ENCODE measurements around the gene SLC13A3.

DNA sequence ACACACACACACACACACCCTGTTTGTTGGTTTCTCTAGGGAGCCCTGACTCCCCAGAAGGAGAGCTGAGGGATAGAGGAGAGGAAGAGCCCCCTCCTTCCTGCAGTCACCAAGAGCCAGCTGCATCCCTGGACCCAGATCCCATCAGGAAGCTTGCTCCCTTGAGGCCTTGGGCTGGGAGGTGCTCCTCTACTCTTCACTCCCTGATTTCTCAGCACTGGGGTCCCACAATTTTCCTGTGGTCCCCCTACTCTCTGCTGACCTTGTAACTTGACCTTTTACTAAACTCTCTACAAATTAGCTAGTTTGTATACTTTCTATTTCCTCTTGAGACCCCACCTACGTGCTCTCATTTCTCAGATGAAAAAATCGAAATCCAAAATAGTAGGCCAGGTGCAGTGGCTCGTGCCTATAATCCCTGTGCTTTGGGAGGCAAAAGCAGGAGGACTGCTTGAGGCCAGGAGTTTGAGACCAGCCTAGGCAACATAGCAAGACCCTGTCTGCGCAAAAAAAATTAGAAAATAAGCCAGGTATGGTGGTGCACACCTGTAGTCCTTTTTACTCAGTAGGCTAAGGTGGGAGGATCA, 95.8 kb downstream of the SLC13A3 start:
- TF ChIP-seq, protein P1, sequence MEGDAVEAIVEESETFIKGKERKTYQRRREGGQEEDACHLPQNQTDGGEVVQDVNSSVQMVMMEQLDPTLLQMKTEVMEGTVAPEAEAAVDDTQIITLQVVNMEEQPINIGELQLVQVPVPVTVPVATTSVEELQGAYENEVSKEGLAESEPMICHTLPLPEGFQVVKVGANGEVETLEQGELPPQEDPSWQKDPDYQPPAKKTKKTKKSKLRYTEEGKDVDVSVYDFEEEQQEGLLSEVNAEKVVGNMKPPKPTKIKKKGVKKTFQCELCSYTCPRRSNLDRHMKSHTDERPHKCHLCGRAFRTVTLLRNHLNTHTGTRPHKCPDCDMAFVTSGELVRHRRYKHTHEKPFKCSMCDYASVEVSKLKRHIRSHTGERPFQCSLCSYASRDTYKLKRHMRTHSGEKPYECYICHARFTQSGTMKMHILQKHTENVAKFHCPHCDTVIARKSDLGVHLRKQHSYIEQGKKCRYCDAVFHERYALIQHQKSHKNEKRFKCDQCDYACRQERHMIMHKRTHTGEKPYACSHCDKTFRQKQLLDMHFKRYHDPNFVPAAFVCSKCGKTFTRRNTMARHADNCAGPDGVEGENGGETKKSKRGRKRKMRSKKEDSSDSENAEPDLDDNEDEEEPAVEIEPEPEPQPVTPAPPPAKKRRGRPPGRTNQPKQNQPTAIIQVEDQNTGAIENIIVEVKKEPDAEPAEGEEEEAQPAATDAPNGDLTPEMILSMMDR (IDR thresholded peaks at IDR 0.05; ENCODE audit: insufficient read depth, low read depth, low read length): no peak
- TF ChIP-seq EZH2 (IDR thresholded peaks at IDR 0.05; ENCODE audit: insufficient read depth, low read length): no peak

Data from astrocyte (in vitro differentiated cells and primary cell).